ENCODE results near the gene LYPD1. TPM values are rescaled to one million over a fixed set of nuclear protein-coding genes. Genes with fewer than 3 reads are reported as not detected.

LYPD1 gene
- total RNA-seq, 1 donor from 2014 or later: not detected

- Histone ChIP-seq H3K4me1 (no peaks in the 10 kb centered on the region), H3K36me3 (no peaks in the 10 kb centered on the region), H3K27ac (no peak overlapping the region), H3K9me3 (no peaks in the 10 kb centered on the region), H3K27me3 (no peaks in the 10 kb centered on the region), H3K4me3 (no peak overlapping the region)
- TF ChIP-seq, protein P1, sequence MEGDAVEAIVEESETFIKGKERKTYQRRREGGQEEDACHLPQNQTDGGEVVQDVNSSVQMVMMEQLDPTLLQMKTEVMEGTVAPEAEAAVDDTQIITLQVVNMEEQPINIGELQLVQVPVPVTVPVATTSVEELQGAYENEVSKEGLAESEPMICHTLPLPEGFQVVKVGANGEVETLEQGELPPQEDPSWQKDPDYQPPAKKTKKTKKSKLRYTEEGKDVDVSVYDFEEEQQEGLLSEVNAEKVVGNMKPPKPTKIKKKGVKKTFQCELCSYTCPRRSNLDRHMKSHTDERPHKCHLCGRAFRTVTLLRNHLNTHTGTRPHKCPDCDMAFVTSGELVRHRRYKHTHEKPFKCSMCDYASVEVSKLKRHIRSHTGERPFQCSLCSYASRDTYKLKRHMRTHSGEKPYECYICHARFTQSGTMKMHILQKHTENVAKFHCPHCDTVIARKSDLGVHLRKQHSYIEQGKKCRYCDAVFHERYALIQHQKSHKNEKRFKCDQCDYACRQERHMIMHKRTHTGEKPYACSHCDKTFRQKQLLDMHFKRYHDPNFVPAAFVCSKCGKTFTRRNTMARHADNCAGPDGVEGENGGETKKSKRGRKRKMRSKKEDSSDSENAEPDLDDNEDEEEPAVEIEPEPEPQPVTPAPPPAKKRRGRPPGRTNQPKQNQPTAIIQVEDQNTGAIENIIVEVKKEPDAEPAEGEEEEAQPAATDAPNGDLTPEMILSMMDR (IDR thresholded peaks at IDR 0.05): no peak
- no peak for DNase-seq (ENCODE audit: low spot score in 2 of 2)
- intact Hi-C loops (cut with DNase I): no loop called here
These were observed 15.0 kb downstream of the LYPD1 start for GRCh38 chr2:132654968-132655367.

DNA sequence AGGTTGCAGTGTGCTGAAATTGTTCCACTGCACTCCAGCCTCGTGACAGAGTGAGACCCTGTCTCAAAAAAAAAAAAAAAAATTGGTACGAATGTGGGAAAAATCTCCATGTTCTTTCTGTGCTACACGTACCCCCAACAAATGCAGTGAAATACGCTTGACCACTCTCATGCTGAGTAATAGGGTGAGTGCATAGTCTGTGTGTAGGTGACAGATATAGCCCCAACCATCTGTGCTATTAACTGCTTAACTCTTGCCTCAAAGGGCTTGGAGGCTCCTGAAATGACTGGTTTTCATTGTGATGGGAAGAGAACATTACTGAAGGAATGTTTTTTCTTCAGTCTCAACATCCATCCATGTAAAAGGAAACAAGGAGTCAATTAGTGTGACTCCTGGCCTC lies 15.7 kb downstream of the LYPD1 start:
- intact Hi-C loops (cut with DNase I): no loop called here
- Histone ChIP-seq H3K9me3 (no peaks in the 10 kb centered on the region), H3K36me3 (no peaks in the 10 kb centered on the region), H3K27ac (no peak overlapping the region), H3K27me3 (no peaks in the 10 kb centered on the region), H3K4me1 (no peaks in the 10 kb centered on the region), H3K4me3 (no peak overlapping the region)
- TF ChIP-seq, protein P1 (IDR thresholded peaks at IDR 0.05): no peak
- no peak for DNase-seq (ENCODE audit: low spot score in 2 of 2)

- Histone ChIP-seq H3K9me3 (no peaks in the 10 kb centered on the region), H3K27ac (no peak overlapping the region), H3K27me3 (no peaks in the 10 kb centered on the region), H3K4me1 (no peaks in the 10 kb centered on the region), H3K36me3 (no peaks in the 10 kb centered on the region), H3K4me3 (no peak overlapping the region)
- intact Hi-C loops (cut with DNase I): no loop called here
- TF ChIP-seq, protein P1 (IDR thresholded peaks at IDR 0.05): no peak
- no peak for DNase-seq (ENCODE audit: low spot score in 2 of 2)
These were observed 17.5 kb downstream of the LYPD1 start for GRCh38 chr2:132652474-132652873.

GRCh38 chr2:132651115-132652045 lies 18.6 kb downstream of the LYPD1 start:
- Histone ChIP-seq H3K27ac (no peak overlapping the region), H3K27me3 (no peaks in the 10 kb centered on the region), H3K9me3 (no peaks in the 10 kb centered on the region), H3K4me3 (no peak overlapping the region), H3K4me1 (no peaks in the 10 kb centered on the region), H3K36me3 (no peaks in the 10 kb centered on the region)
- no peak for DNase-seq (ENCODE audit: low spot score in 2 of 2)
- TF ChIP-seq, protein P1 (IDR thresholded peaks at IDR 0.05): peak in 1 of 3 experiments; percentile 17
- intact Hi-C loops (cut with DNase I): no loop called here

DNA sequence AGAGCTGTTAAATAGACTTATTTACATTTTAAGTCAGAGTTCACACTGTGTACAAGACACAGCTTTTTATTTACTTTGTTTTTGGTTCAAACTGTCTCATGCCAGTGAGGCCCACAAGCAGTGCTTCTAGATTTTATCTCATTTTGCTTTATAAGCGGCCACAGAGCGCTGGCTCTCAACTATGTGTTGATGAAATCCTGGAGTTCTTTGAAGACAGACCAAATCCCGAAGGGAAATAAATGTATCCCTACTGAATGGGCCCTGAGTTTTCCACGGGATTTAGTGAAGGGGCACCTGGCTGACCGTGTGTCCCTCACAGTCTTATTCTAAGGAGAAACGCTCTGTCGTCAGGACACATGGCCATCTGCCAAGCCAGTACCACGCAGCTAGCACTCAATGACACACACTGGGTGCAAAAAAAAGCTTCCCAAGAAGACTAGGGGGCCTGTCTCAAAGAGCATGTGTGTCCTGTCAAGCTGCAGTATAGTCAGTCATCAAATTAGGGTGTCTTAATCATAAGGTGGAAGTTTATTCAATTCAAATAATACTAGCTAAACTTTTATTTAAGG lies 23.4 kb downstream of the LYPD1 start:
- Histone ChIP-seq H3K4me3 (no peak overlapping the region), H3K36me3 (no peaks in the 10 kb centered on the region), H3K4me1 (no peaks in the 10 kb centered on the region), H3K27me3 (no peaks in the 10 kb centered on the region), H3K27ac (no peak overlapping the region), H3K9me3 (no peaks in the 10 kb centered on the region)
- TF ChIP-seq, protein P1 (IDR thresholded peaks at IDR 0.05): no peak
- intact Hi-C loops (cut with DNase I): no loop called here
- no peak for DNase-seq (ENCODE audit: low spot score in 2 of 2)

Data from ascending aorta (tissue), 2 donors.